A673 (cell line): ENCODE results near the gene ZDHHC8. TPM values are rescaled to one million over a fixed set of nuclear protein-coding genes. Genes with fewer than 3 reads are reported as not detected.

Experiments used
- BruUV-seq: library from RNA; stranded (reverse); fragments of 400-500 nt; replicated peaks from 2 replicates; lab custom pipeline; 2021; lab: Mats Ljungman, UMichigan
- CTCF ChIA-PET: fragments of 300-600 bp; sonication (Branson Sonifier 250); formaldehyde crosslinking; loops from one replicate; lab custom pipeline; 2022; ENCODE audit warnings: antibody characterized with exemption; lab: Charles Lee
- POLR2A ChIA-PET: fragments of 300-600 bp; sonication (Branson Sonifier 250); formaldehyde crosslinking; loops from one replicate; lab custom pipeline; 2022; ENCODE audit warnings: antibody characterized with exemption; ENCODE audit not compliant: low non-redundant PET; lab: Charles Lee
- DNase-seq: peaks from one replicate; pipeline ENCODE4 v3.0.0-alpha.2; 2015; ENCODE audit warnings: low spot score
- H3K27ac ChIP-seq: fragments of 200-600 bp; sonication (generic); 2 replicates; pipeline ENCODE4 v1.5.1; 2016; ENCODE audit warnings: mixed run types, low read depth, mild to moderate bottlenecking, mixed read lengths, antibody characterized with exemption, low read length; ENCODE audit not compliant: poor library complexity, severe bottlenecking
- H3K27me3 ChIP-seq: fragments of 200-600 bp; sonication (generic); replicated peaks from 2 replicates; pipeline ENCODE4 v1.6.1; 2017; ENCODE audit warnings: mixed run types, low read depth, mild to moderate bottlenecking, mixed read lengths, antibody characterized with exemption, low read length; ENCODE audit not compliant: insufficient read depth, poor library complexity
- H3K36me3 ChIP-seq: fragments of 200-600 bp; sonication (generic); 2 replicates; pipeline ENCODE4 v1.6.1; 2016; ENCODE audit warnings: mixed run types, mild to moderate bottlenecking, mixed read lengths, antibody characterized with exemption, low read length; ENCODE audit not compliant: insufficient read depth, poor library complexity, severe bottlenecking
- H3K4me1 ChIP-seq: fragments of 200-600 bp; sonication (generic); 2 replicates; pipeline ENCODE4 v1.6.1; 2017; ENCODE audit warnings: mixed run types, mild to moderate bottlenecking, mixed read lengths, antibody characterized with exemption, low read length; ENCODE audit not compliant: insufficient read depth, poor library complexity, severe bottlenecking
- H3K4me3 ChIP-seq: fragments of 200-600 bp; sonication (generic); 2 replicates; pipeline ENCODE4 v1.5.1; 2016; ENCODE audit warnings: low read depth, mixed run types, mild to moderate bottlenecking, mixed read lengths, low read length; ENCODE audit not compliant: poor library complexity, severe bottlenecking
- H3K9me3 ChIP-seq: fragments of 200-600 bp; sonication (generic); 2 replicates; pipeline ENCODE4 v1.6.1; 2016; ENCODE audit warnings: mixed run types, low read depth, mild to moderate bottlenecking, mixed read lengths, antibody characterized with exemption, low read length; ENCODE audit not compliant: poor library complexity, severe bottlenecking
- EZH2 ChIP-seq: fragments of 200-600 bp; sonication (generic); IDR thresholded peaks from 2 replicates; pipeline ENCODE4 v1.6.1; 2017; ENCODE audit warnings: borderline replicate concordance, low read depth, mild to moderate bottlenecking, mixed read lengths, antibody characterized with exemption, low read length; ENCODE audit not compliant: poor library complexity, severe bottlenecking
- intact Hi-C: fragments of 100-400 bp; cut with micrococcal nuclease; formaldehyde crosslinking; loops from one replicate; pipeline ENCODE4 v1.10.0; 2022; ENCODE audit not compliant: unreplicated experiment
- total RNA-seq: library from RNA; stranded (reverse); gene quantifications from 2 replicates; pipeline ENCODE4 v1.2.3, GENCODE V29; 2021
- TF ChIP-seq, protein P1 (sequence below): fragments of 300-800, 200-600 bp; sonication (generic); conservative IDR thresholded peaks from 2 replicates; pipeline ENCODE4 v1.5.1; 2017; ENCODE audit warnings: low read depth, mild to moderate bottlenecking, antibody characterized with exemption, low read length, moderate library complexity, mixed read lengths

ZDHHC8 gene
- total RNA-seq, 1 experiment from 2014 or later: 58.8 TPM

DNA sequence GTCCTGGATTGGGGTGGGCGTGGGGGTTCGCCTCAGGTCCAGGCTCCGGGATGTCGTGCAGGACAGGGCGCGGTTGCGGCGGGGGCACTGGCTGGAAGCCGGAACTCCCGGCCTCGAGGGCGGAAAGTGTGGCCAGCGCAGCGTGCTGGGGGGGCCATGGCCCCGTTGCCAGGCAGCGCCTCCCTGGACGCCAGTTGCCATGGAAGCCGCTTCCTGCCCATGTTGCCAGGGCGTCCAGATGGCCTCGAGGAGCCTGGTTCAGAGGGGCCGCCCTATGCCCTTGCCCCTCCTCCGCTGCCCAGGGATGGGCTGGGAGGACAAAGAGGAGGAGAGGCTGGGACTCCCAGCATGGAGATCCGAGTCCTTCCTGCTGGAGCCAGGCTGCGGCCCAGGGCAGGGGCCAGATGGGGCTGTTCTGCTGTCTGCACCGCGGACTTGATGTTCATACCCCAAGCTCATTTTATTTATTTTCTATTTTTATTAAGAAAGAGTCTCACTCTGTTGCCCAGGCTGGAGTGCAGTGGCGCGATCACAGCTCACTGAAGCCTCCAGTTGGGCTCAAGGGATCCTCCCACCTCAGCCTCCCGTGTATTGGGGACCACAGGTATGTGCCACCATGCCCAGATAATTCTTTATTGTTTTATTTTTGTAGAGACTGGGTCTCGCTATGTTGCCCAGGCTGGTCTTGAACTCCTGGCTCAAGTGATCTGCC is 23.9 kb downstream of the ZDHHC8 start:
- Histone ChIP-seq H3K27me3 (no peaks in the 10 kb centered on the region), H3K9me3 (no peaks in the 10 kb centered on the region), H3K36me3 (no peaks in the 10 kb centered on the region), H3K4me3 (no peak overlapping the region), H3K4me1 (no peaks in the 10 kb centered on the region), H3K27ac (no peak overlapping the region)
- TF ChIP-seq, protein P1, sequence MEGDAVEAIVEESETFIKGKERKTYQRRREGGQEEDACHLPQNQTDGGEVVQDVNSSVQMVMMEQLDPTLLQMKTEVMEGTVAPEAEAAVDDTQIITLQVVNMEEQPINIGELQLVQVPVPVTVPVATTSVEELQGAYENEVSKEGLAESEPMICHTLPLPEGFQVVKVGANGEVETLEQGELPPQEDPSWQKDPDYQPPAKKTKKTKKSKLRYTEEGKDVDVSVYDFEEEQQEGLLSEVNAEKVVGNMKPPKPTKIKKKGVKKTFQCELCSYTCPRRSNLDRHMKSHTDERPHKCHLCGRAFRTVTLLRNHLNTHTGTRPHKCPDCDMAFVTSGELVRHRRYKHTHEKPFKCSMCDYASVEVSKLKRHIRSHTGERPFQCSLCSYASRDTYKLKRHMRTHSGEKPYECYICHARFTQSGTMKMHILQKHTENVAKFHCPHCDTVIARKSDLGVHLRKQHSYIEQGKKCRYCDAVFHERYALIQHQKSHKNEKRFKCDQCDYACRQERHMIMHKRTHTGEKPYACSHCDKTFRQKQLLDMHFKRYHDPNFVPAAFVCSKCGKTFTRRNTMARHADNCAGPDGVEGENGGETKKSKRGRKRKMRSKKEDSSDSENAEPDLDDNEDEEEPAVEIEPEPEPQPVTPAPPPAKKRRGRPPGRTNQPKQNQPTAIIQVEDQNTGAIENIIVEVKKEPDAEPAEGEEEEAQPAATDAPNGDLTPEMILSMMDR: no peak
- no peak for TF ChIP-seq EZH2
- POLR2A ChIA-PET: no interaction called here
- DNase-seq: peak; percentile 28
- CTCF ChIA-PET: interaction anchor here (0.6 kb wide), 1 partner anchor 15 kb away, joined by 3 read pairs; no protein-coding TSS in a partner anchor
- intact Hi-C loops: no loop called here
- BruUV-seq: no TSS peak

DNA sequence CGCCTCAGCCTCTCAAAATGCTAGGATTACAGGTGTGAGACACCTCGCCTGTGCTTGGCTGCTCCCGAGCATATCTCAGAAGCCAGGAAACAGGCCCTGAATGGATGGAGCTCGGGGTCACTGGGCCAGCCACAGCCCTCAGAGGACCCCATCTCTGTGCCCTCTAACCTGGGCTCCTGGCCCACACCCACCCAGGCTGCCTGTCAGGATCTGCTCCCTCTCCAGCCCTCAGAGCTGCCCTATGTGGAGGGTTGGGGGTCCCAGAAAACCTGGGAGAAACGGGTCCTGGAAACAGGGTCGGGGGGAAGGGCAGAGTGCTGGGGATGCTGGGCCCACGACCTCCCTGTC is 24.4 kb downstream of the ZDHHC8 start:
- DNase-seq: no peak
- BruUV-seq: no TSS peak
- H3K27ac ChIP-seq: no peak overlapping the region
- ChIA-PET CTCF (no interaction called here), POLR2A (no interaction called here)
- no peaks in the 10 kb centered on the region for H3K9me3 ChIP-seq
- no peaks in the 10 kb centered on the region for H3K27me3 ChIP-seq
- no peak for TF ChIP-seq EZH2
- TF ChIP-seq, protein P1: no peak
- intact Hi-C loops: no loop called here
- no peaks in the 10 kb centered on the region for H3K36me3 ChIP-seq
- H3K4me3 ChIP-seq: no peak overlapping the region
- no peaks in the 10 kb centered on the region for H3K4me1 ChIP-seq

DNA sequence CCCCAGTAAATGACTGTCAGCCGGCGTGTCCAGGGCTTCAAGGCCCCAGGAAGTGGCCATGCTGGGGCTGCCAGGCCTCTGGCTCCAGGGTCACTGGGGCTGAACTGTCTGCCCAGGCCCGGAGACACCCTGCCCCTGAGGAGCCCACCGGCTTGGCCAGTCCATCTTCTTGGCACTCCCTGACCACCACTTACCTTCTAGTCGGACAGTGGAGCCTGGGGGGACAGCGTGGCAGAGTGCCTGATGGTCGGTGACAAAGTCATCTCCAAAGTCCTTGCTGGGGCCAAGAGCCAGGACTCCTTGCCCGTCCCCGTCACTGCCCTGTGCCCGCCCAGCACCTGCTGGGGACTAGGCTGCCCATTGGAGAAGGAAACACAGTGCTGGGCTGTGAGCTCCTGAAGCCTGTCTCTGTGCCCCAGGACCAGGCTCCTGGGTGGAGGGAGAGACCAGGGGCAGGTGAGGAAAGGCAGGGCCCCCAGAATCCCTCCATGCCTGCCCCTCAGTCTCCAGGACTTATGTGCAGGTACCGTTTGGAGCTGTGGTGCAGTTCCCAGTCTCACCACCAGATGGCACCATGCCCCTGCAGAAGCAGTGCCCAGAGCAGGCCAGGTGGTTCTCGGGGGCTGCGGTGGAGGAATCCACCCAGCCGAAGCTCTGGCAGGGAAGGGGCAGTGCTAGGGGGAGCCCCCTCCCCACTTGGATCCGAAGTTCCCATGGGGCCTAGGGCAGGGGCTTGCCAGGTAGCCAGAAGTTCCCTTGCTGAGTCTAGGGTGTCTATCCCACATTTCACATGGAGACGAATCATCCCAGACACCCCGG is 25.2 kb downstream of the ZDHHC8 start:
- BruUV-seq: no TSS peak
- no peaks in the 10 kb centered on the region for H3K36me3 ChIP-seq
- intact Hi-C loops: loop anchor here (1.0 kb wide), 3 partner anchors 111 to 299 kb away; partner anchors contain the start of gene RTN4R
- peak; percentile 81 for DNase-seq
- POLR2A ChIA-PET: no interaction called here
- no peaks in the 10 kb centered on the region for H3K4me1 ChIP-seq
- no peaks in the 10 kb centered on the region for H3K27me3 ChIP-seq
- no peak overlapping the region for H3K4me3 ChIP-seq
- no peaks in the 10 kb centered on the region for H3K9me3 ChIP-seq
- CTCF ChIA-PET: interaction anchor here (1.0 to 1.1 kb wide), 5 partner anchors 82 to 300 kb away, joined by 3 to 7 read pairs (median 6); no protein-coding TSS in a partner anchor
- TF ChIP-seq, protein P1: peak; percentile 97
- TF ChIP-seq EZH2: no peak
- H3K27ac ChIP-seq: no peak overlapping the region
